Measurements from ENCODE around the gene MVB12A. TPM values are rescaled to one million over a fixed set of nuclear protein-coding genes. Genes with fewer than 3 reads are reported as not detected.

Gene MVB12A
- total RNA-seq, 2 experiments from 2014 or later, result 34.1 to 40.3 TPM

GRCh38 chr19:17393914-17394313 is 25.9 kb upstream of the MVB12A start, which contains the start of gene CCDC194:
CCDC194 (minus strand) TSS chr19:17394196; CDS start chr19:17394158, 38 bp downstream.
- POLR2A ChIA-PET, result interaction anchor here (0.6 to 2.6 kb wide), 5 partner anchors 10 to 97 kb away, joined by 4 to 13 read pairs (median 4); partner anchors contain the start of genes ANO8 and BST2
- Mint-ChIP-seq H3K27me3 (peaks cover 16% of the 10 kb centered on the region), H3K27ac (peak within 1 kb of the TSS; percentile 70), H3K4me1 (peaks cover 25% of the 10 kb centered on the region), H3K4me3 (peak within 1 kb of the TSS; percentile 24), H3K9me3 (no peaks in the 10 kb centered on the region), H3K36me3 (peaks cover 14% of the 10 kb centered on the region)
- DNase-seq (no peak), ATAC-seq (ENCODE audit: low read depth) (no peak)

GRCh38 chr19:17394891-17395415 is 24.9 kb upstream of the MVB12A start:
- Mint-ChIP-seq H3K27me3 (peaks cover 7% of the 10 kb centered on the region), H3K9me3 (no peaks in the 10 kb centered on the region), H3K4me3 (peak overlapping the region; percentile 24), H3K27ac (peak overlapping the region; percentile 70), H3K4me1 (peaks cover 25% of the 10 kb centered on the region), H3K36me3 (peaks cover 15% of the 10 kb centered on the region)
- DNase-seq, result peak; percentile 48
- no peak for ATAC-seq (ENCODE audit: low read depth)
- POLR2A ChIA-PET, result interaction anchor here (0.7 to 1.3 kb wide), 4 partner anchors 8 to 102 kb away, joined by 3 to 4 read pairs (median 3); partner anchors contain the start of gene BST2

- ATAC-seq (ENCODE audit: low read depth), result no peak
- Mint-ChIP-seq H3K9me3 (no peaks in the 10 kb centered on the region), H3K4me3 (no peak overlapping the region), H3K4me1 (peaks cover 24% of the 10 kb centered on the region), H3K36me3 (peaks cover 28% of the 10 kb centered on the region), H3K27ac (no peak overlapping the region), H3K27me3 (no peaks in the 10 kb centered on the region)
- POLR2A ChIA-PET, result interaction anchor here (0.6 kb wide), 1 partner anchor 45 kb away, joined by 5 read pairs; no protein-coding TSS in a partner anchor
- no peak for DNase-seq
Observed at GRCh38 chr19:17398902-17399527, 20.8 kb upstream of the MVB12A start.

DNA sequence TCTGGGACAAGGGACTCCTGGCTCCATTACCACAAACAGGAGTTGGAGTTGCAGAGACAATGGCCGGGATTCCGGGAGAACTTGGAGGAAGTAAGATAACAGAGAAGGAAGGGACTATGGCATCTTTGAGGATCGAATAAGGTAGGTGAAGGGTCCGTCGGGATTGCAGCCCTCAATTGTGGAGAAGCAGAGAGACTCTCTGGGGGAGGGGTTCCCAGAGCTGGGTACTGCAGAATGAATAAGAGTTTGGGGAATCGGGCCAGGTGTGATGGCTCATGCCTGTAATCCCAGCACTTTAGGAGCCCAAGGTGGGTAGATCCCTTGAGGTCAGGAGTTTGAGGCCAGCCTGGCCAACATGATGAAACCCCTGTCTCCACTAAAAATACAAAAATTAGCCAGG is 18.2 kb upstream of the MVB12A start:
- Mint-ChIP-seq H3K27ac (no peak overlapping the region), H3K9me3 (no peaks in the 10 kb centered on the region), H3K4me3 (no peak overlapping the region)

GRCh38 chr19:17402982-17403855 is 16.6 kb upstream of the MVB12A start:
- peak overlapping the region; percentile 89 for H3K4me3 Mint-ChIP-seq
- ATAC-seq (ENCODE audit: low read depth) (no peak), DNase-seq (peak; percentile 66)
- H3K9me3 Mint-ChIP-seq, result no peaks in the 10 kb centered on the region
- H3K36me3 Mint-ChIP-seq, result peaks cover 23% of the 10 kb centered on the region
- H3K4me1 Mint-ChIP-seq, result peaks cover 28% of the 10 kb centered on the region
- H3K27ac Mint-ChIP-seq, result peak overlapping the region; percentile 91
- POLR2A ChIA-PET, result interaction anchor here (1.0 to 6.3 kb wide), 5 partner anchors 8 to 816 kb away, joined by 3 to 64 read pairs (median 4); partner anchors contain the start of gene MVB12A
- H3K27me3 Mint-ChIP-seq, result no peaks in the 10 kb centered on the region

More for the DNA sequence above, 18.2 kb upstream of the MVB12A start:
- Mint-ChIP-seq H3K27me3 (no peaks in the 10 kb centered on the region), H3K4me1 (peaks cover 20% of the 10 kb centered on the region), H3K36me3 (peaks cover 30% of the 10 kb centered on the region)
- ATAC-seq (ENCODE audit: low read depth) (no peak), DNase-seq (no peak)
- POLR2A ChIA-PET, result interaction anchor here (0.5 to 6.3 kb wide), 3 partner anchors 13 to 266 kb away, joined by 4 to 64 read pairs (median 4); partner anchors contain the start of gene MVB12A

- no peak for DNase-seq
- ATAC-seq (ENCODE audit: low read depth), result no peak
- Mint-ChIP-seq H3K27ac (peak overlapping the region; percentile 91), H3K4me1 (peaks cover 26% of the 10 kb centered on the region), H3K36me3 (peaks cover 20% of the 10 kb centered on the region), H3K9me3 (no peaks in the 10 kb centered on the region), H3K4me3 (peak overlapping the region; percentile 89), H3K27me3 (no peaks in the 10 kb centered on the region)
- POLR2A ChIA-PET, result interaction anchor here (0.6 to 6.3 kb wide), 7 partner anchors 9 to 817 kb away, joined by 3 to 64 read pairs (median 4); partner anchors contain the start of gene MVB12A
Observed at GRCh38 chr19:17404015-17404414, 15.8 kb upstream of the MVB12A start.

DNA sequence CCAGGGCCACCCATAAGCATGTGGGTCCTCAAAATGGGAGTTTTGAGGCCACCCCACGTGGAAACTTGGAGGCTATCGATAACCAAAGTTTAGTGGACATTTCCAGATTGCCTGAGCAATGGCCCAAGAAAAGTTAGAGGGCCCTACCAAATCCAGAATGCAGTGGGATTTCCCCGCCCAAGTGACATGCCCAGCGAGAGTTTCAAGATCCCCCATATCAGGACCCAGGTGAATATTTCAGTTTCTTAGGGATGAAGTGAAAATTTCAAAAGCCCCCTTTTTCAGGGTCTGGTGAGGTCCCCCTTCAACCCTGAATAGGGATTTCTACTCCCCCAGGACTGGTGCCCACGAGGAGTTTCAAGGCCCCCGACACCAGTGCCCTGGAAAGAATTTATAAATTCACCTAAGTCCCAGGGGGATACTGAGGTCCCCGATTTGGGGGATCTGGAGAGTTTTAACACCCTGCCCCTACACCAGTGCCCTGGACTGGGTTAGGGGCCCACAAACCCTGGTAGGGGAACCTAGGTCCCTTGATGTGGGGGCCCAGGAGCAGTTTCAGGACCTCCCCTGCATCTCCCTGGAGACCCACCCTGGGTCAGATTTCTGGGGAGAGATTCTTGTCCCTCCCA is 15.1 kb upstream of the MVB12A start:
- H3K27me3 Mint-ChIP-seq, result no peaks in the 10 kb centered on the region
- no peaks in the 10 kb centered on the region for H3K9me3 Mint-ChIP-seq
- POLR2A ChIA-PET, result interaction anchor here (0.6 to 6.3 kb wide), 19 partner anchors 10 to 877 kb away, joined by 3 to 64 read pairs (median 3); partner anchors contain the start of genes CCDC194, DDA1, JUND and MVB12A
- ATAC-seq (ENCODE audit: low read depth) (no peak), DNase-seq (no peak)
- H3K4me1 Mint-ChIP-seq, result peaks cover 27% of the 10 kb centered on the region
- peak overlapping the region; percentile 91 for H3K27ac Mint-ChIP-seq
- peaks cover 22% of the 10 kb centered on the region for H3K36me3 Mint-ChIP-seq
- peak overlapping the region; percentile 89 for H3K4me3 Mint-ChIP-seq

- peak; percentile 83 for ATAC-seq (ENCODE audit: low read depth)
- H3K27me3 Mint-ChIP-seq, result no peaks in the 10 kb centered on the region
- H3K36me3 Mint-ChIP-seq, result peaks cover 22% of the 10 kb centered on the region
- DNase-seq, result peak; percentile 71
- no peaks in the 10 kb centered on the region for H3K9me3 Mint-ChIP-seq
- POLR2A ChIA-PET, result interaction anchor here (0.5 to 6.3 kb wide), 23 partner anchors 11 to 876 kb away, joined by 3 to 64 read pairs (median 3); partner anchors contain the start of genes ANO8, CCDC194, DDA1 and JUND
- peak within 1 kb of the TSS; percentile 91 for H3K27ac Mint-ChIP-seq
- peak within 1 kb of the TSS; percentile 89 for H3K4me3 Mint-ChIP-seq
- peaks cover 27% of the 10 kb centered on the region for H3K4me1 Mint-ChIP-seq
Observed at GRCh38 chr19:17405250-17406045, 14.4 kb upstream of the MVB12A start, which contains the start of gene BST2. BST2 (minus strand) TSS chr19:17405630; CDS start chr19:17405575, 55 bp downstream.

DNA sequence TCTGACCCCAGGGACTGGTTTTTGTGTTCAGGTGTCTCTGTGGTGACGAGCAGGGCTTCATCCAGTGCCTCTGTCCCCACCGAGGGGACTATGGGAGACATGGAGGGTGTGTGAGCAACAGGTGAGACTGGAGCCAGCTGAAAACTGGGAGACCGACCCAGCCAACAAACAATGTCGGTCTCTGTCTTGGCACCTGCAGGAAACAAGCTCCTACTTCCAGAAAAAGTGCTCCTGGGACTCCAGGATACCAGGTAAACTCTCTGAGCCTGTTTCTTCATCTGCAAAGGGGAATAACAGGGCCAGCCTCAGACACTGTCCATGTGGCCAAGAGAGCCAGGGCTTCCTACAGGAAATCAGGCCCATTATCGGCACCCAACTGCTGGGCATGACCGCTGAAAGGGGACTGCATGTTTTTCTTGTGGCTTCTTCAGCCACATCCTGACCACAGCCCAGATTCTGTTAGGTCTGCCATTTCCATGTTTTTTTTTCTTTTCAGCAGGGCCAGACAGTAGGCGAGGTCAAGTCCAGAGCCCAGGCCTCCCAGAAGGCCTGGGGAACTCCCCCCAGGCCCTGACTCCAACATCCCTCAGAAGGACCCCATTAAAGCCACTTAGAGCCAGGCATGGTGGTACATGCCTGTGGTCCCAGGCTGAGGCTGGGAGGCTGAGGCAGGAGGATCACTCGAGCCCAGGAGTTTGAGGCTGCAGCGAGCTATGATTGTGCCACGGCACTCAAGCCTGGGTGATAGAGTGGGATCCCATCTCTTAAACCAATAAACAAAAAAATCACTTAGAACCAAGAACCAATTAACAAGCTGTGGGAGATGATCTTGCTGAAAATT is 13.6 kb upstream of the MVB12A start:
- peaks cover 25% of the 10 kb centered on the region for H3K4me1 Mint-ChIP-seq
- DNase-seq (peak; percentile 68), ATAC-seq (ENCODE audit: low read depth) (peak; percentile 20)
- H3K27ac Mint-ChIP-seq, result peak overlapping the region; percentile 91
- no peaks in the 10 kb centered on the region for H3K27me3 Mint-ChIP-seq
- H3K36me3 Mint-ChIP-seq, result peaks cover 18% of the 10 kb centered on the region
- no peaks in the 10 kb centered on the region for H3K9me3 Mint-ChIP-seq
- peak overlapping the region; percentile 89 for H3K4me3 Mint-ChIP-seq
- POLR2A ChIA-PET, result interaction anchor here (0.5 to 6.3 kb wide), 20 partner anchors 12 to 1139 kb away, joined by 3 to 64 read pairs (median 3); partner anchors contain the start of genes ANO8, CCDC194, DDA1 and MVB12A

GRCh38 chr19:17406887-17407196 is 13.0 kb upstream of the MVB12A start:
- no peak for ATAC-seq (ENCODE audit: low read depth)
- Mint-ChIP-seq H3K27ac (peak overlapping the region; percentile 91), H3K27me3 (no peaks in the 10 kb centered on the region), H3K9me3 (no peaks in the 10 kb centered on the region), H3K4me1 (peaks cover 27% of the 10 kb centered on the region), H3K36me3 (peaks cover 17% of the 10 kb centered on the region), H3K4me3 (peak overlapping the region; percentile 89)
- POLR2A ChIA-PET, result interaction anchor here (0.8 to 6.3 kb wide), 6 partner anchors 11 to 115 kb away, joined by 3 to 64 read pairs (median 4); partner anchors contain the start of genes MVB12A and SLC27A1
- no peak for DNase-seq

DNA sequence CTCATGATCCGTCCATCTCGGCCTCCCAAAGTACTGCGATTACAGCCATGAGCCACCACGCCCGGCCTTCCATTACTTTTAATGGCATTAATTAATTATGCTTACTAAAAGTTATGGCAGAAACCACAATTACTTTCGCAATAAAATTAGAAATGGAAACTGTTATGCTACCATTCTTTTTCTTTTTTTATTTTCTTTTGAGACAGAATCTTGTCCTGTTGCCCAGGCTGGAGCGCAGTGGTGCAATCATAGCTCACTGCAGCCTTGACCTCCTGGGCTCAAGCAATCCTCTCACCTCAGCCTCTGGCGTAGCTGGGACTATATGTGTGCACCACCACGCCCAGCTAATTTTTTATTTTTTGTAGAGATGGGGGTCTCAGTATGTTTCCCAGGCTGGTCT is 9.9 kb upstream of the MVB12A start:
- H3K4me3 Mint-ChIP-seq, result no peak overlapping the region

More for the DNA sequence above, 9.9 kb upstream of the MVB12A start:
- DNase-seq (no peak), ATAC-seq (ENCODE audit: low read depth) (no peak)
- POLR2A ChIA-PET, result no interaction called here
- H3K27me3 Mint-ChIP-seq, result no peaks in the 10 kb centered on the region
- H3K9me3 Mint-ChIP-seq, result no peaks in the 10 kb centered on the region
- H3K4me1 Mint-ChIP-seq, result peaks cover 26% of the 10 kb centered on the region
- H3K36me3 Mint-ChIP-seq, result peaks cover 14% of the 10 kb centered on the region
- H3K27ac Mint-ChIP-seq, result no peak overlapping the region
